Activated B cell treated with CpG ODN at 0.5 μM for 24 hours (primary cell): ENCODE measurements around the gene BMP10. TPM values are rescaled to one million over a fixed set of nuclear protein-coding genes. Genes with fewer than 3 reads are reported as not detected.

Source experiments
- ATAC-seq: fragments of 200-7000 bp; cut with Tn5 transposase; one replicate; pipeline ENCODE4 v1.10.0; 2021; ENCODE audit warnings: low read depth, mild to moderate bottlenecking, moderate library complexity
- CTCF ChIA-PET: fragments of 350-600 bp; sonication (Branson Sonifier 250); formaldehyde crosslinking; loops from one replicate; lab custom pipeline; 2021; ENCODE audit warnings: antibody characterized with exemption; lab: Charles Lee
- POLR2A ChIA-PET: fragments of 350-600 bp; sonication (Branson Sonifier 250); formaldehyde crosslinking; loops from one replicate; lab custom pipeline; 2021; ENCODE audit warnings: antibody characterized with exemption; lab: Charles Lee
- DNase-seq: peaks from one replicate; pipeline ENCODE4 v3.0.0; 2022
- H3K27ac Mint-ChIP-seq: one replicate; pipeline ENCODE4 v1.8.0; 2020; ENCODE audit warnings: mixed read lengths
- H3K27me3 Mint-ChIP-seq: one replicate; pipeline ENCODE4 v1.8.0; 2021; ENCODE audit warnings: mixed read lengths
- H3K36me3 Mint-ChIP-seq: one replicate; pipeline ENCODE4 v1.8.0; 2021; ENCODE audit warnings: low read depth, mixed read lengths
- H3K4me1 Mint-ChIP-seq: one replicate; pipeline ENCODE4 v1.8.0; 2021; ENCODE audit warnings: mixed read lengths
- H3K4me3 Mint-ChIP-seq: one replicate; pipeline ENCODE4 v1.8.0; 2020; ENCODE audit warnings: mild to moderate bottlenecking, mixed read lengths
- H3K9me3 Mint-ChIP-seq: one replicate; pipeline ENCODE4 v1.8.0; 2020; ENCODE audit warnings: mixed read lengths
- CTCF ChIP-seq: fragments of 200-600 bp; IDR thresholded peaks from one replicate; pipeline ENCODE4 v1.8.0; 2022; ENCODE audit warnings: antibody characterized with exemption, mild to moderate bottlenecking
- intact Hi-C: fragments of 100-400 bp; cut with micrococcal nuclease; formaldehyde crosslinking; loops from one replicate; pipeline ENCODE4 v1.15.1; 2024
- total RNA-seq: library from RNA; stranded (reverse); gene quantifications from 2 replicates; pipeline ENCODE4 v1.2.3, GENCODE V29; 2022

BMP10 gene
- total RNA-seq, 1 donor from 2014 or later, result not detected

DNA sequence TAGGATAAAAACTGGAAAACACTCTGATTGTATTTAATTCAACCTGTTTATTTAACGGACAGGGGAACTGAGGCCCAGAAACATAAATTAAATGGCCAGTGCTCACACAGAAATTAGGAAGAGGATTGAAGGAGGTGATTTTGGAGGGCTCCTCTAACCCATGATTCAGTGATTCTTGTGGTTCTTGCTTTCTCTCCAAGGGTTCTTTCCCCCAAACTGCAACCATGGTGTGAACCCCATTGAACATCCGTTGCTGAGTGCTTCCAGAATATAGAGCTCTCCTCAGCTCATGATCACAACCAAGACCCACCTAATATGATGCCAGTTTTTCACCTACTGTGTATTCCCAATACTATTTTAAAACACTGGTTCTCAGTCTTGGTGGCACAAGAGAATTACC, 41.4 kb downstream of the BMP10 start:
- H3K4me3 Mint-ChIP-seq, result no peak overlapping the region
- intact Hi-C loops, result loop anchor here (10.0 kb wide), 1 partner anchor 445 kb away; no protein-coding TSS in a partner anchor
- H3K36me3 Mint-ChIP-seq, result peaks cover 38% of the 10 kb centered on the region
- ChIA-PET CTCF (interaction anchor here (1.0 to 3.2 kb wide), 4 partner anchors 9 to 78 kb away, joined by 3 to 11 read pairs (median 6); no protein-coding TSS in a partner anchor), POLR2A (interaction anchor here (0.8 to 8.9 kb wide), 18 partner anchors 10 to 394 kb away, joined by 3 to 74 read pairs (median 4); no protein-coding TSS in a partner anchor)
- no peak for ATAC-seq
- H3K4me1 Mint-ChIP-seq, result peaks cover 84% of the 10 kb centered on the region
- H3K9me3 Mint-ChIP-seq, result no peaks in the 10 kb centered on the region
- peak overlapping the region; percentile 76 for H3K27ac Mint-ChIP-seq
- H3K27me3 Mint-ChIP-seq, result no peaks in the 10 kb centered on the region
- TF ChIP-seq CTCF, result no peak
- DNase-seq, result no peak

- intact Hi-C loops, result no loop called here
- peak overlapping the region; percentile 8 for H3K4me3 Mint-ChIP-seq
- ChIA-PET POLR2A (interaction anchor here (0.8 to 8.9 kb wide), 17 partner anchors 9 to 393 kb away, joined by 3 to 74 read pairs (median 4); no protein-coding TSS in a partner anchor), CTCF (interaction anchor here (1.0 to 3.2 kb wide), 4 partner anchors 10 to 79 kb away, joined by 3 to 11 read pairs (median 6); no protein-coding TSS in a partner anchor)
- ATAC-seq, result peak; percentile 29
- H3K9me3 Mint-ChIP-seq, result no peaks in the 10 kb centered on the region
- no peak for DNase-seq
- H3K36me3 Mint-ChIP-seq, result peaks cover 45% of the 10 kb centered on the region
- peaks cover 78% of the 10 kb centered on the region for H3K4me1 Mint-ChIP-seq
- H3K27ac Mint-ChIP-seq, result peak overlapping the region; percentile 76
- no peak for TF ChIP-seq CTCF
- H3K27me3 Mint-ChIP-seq, result no peaks in the 10 kb centered on the region
Measured at GRCh38 chr2:68828887-68829708, 42.1 kb downstream of the BMP10 start.

DNA sequence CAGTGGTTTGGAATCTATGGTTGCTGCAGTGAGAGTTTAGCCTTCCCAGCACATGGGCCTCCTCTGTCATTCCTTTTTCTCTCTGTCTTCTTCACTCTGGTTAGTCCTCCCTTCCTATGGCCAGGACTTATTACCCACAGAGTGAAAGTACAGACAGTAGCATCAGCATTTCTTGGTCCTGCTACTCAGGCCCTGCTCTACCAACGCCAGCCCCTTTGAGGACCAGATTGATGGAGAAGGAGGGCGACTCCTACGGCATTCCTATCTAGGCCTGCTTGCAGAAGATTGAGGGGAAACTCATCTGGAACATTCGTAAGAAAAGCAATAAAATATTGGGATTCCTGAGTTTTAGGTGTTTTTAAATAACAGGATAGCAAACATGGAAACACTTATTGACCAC, 43.5 kb downstream of the BMP10 start:
- intact Hi-C loops, result loop anchor here (1.0 kb wide), 1 partner anchor 10 kb away; no protein-coding TSS in a partner anchor
- ChIA-PET POLR2A (interaction anchor here (1.0 kb wide), 1 partner anchor 12 kb away, joined by 3 read pairs; no protein-coding TSS in a partner anchor), CTCF (no interaction called here)
- ATAC-seq (no peak), DNase-seq (no peak)
- Mint-ChIP-seq H3K36me3 (peaks cover 57% of the 10 kb centered on the region), H3K27ac (no peak overlapping the region), H3K27me3 (no peaks in the 10 kb centered on the region), H3K4me3 (no peak overlapping the region), H3K4me1 (peaks cover 71% of the 10 kb centered on the region), H3K9me3 (no peaks in the 10 kb centered on the region)
- TF ChIP-seq CTCF, result no peak

DNA sequence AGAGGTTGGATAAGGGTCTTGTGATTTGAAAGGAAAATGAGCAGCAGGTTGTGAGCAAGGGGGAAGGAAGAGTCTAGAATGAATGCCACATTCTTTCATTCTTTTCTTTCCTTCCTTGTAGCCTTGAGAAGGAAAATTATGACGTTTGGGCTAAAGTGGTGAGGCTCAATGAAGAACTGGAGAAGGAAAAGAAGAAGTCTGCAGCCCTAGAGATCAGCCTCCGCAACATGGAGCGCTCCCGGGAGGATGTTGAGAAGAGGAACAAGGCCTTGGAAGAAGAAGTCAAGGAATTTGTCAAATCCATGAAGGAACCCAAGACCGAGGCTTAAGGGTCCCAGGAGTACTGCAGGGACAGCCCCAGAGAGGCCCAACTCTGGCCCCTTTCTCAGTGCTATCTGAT, 45.3 kb downstream of the BMP10 start:
- no peak for TF ChIP-seq CTCF
- ChIA-PET CTCF (interaction anchor here (0.6 kb wide), 1 partner anchor 12 kb away, joined by 3 read pairs; no protein-coding TSS in a partner anchor), POLR2A (interaction anchor here (2.0 to 3.2 kb wide), 2 partner anchors 10 to 82 kb away, joined by 12 to 17 read pairs; no protein-coding TSS in a partner anchor)
- Mint-ChIP-seq H3K4me1 (peaks cover 58% of the 10 kb centered on the region), H3K36me3 (peaks cover 75% of the 10 kb centered on the region), H3K9me3 (no peaks in the 10 kb centered on the region), H3K27ac (peak overlapping the region; percentile 72), H3K4me3 (no peak overlapping the region), H3K27me3 (no peaks in the 10 kb centered on the region)
- intact Hi-C loops, result no loop called here
- ATAC-seq (no peak), DNase-seq (no peak)

DNA sequence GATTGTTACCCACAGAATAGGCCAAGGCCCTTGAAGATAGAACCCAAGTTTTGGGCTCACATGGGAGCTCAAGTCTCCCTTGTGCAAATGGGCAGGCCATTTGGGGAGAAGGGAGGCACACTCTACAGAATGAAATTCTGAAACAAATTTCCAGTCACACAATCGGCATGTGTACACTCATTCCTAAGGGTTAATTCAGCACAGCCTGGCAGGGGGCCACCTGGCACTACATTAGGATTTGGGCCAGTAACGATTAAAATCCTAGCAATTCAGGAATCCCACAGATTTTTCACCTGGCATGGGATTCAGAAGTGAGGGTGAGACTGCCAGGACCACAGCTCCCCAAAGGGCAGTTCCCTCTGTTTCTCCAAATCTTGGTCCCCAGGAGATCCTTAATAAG, 46.4 kb downstream of the BMP10 start:
- DNase-seq (no peak), ATAC-seq (no peak)
- Mint-ChIP-seq H3K4me3 (no peak overlapping the region), H3K27ac (peak overlapping the region; percentile 68), H3K36me3 (peaks cover 84% of the 10 kb centered on the region), H3K27me3 (no peaks in the 10 kb centered on the region), H3K9me3 (no peaks in the 10 kb centered on the region), H3K4me1 (peaks cover 48% of the 10 kb centered on the region)
- ChIA-PET CTCF (no interaction called here), POLR2A (interaction anchor here (0.6 to 3.2 kb wide), 6 partner anchors 11 to 83 kb away, joined by 3 to 17 read pairs (median 7); no protein-coding TSS in a partner anchor)
- intact Hi-C loops, result no loop called here
- no peak for TF ChIP-seq CTCF
